Breast epithelium (tissue), 4 donors: ENCODE measurements around the gene GAREM2. TPM values are rescaled to one million over a fixed set of nuclear protein-coding genes. Genes with fewer than 3 reads are reported as not detected.
A peak's percentile ranks its signal among the peaks of the same experiment; 100 is the strongest.

ENCODE experiments used
- DNase-seq, 2 donors: peaks; one replicate each; pipeline ENCODE4 v3.0.0-alpha.2; 2019; ENCODE audit warnings: low spot score in 2 of 2
- H3K27ac ChIP-seq, 2 donors: fragments of 200-600 bp; sonication (generic) in 1 of 2; one replicate each; pipeline ENCODE4 v1.5.1; 2016 to 2019; ENCODE audit warnings: mild to moderate bottlenecking in 1 of 2
- H3K27me3 ChIP-seq, 2 donors: fragments of 200-600 bp; sonication (generic) in 1 of 2; one replicate each; pipeline versions ENCODE4 v1.5.1 to v1.6.0; 2017 to 2019; ENCODE audit warnings: control low read depth in 1 of 2, mild to moderate bottlenecking in 1 of 2
- H3K36me3 ChIP-seq: fragments of 200-600 bp; one replicate; pipeline ENCODE4 v1.5.1; 2019
- H3K4me1 ChIP-seq, 2 donors: fragments of 200-600 bp; sonication (generic); one replicate each; pipeline ENCODE4 v1.5.1; 2016 to 2019; ENCODE audit warnings: control low read depth in 1 of 2
- H3K4me3 ChIP-seq, 3 donors: fragments of 200-600 bp; sonication (generic); 1 replicate in 2 of 3; 2 replicates in 1 of 3; pipeline ENCODE4 v1.5.1; 2016 to 2019; ENCODE audit warnings: mild to moderate bottlenecking in 3 of 3, moderate library complexity in 2 of 3
- H3K9me3 ChIP-seq, 2 donors: fragments of 200-600 bp; sonication (generic) in 1 of 2; one replicate each; pipeline ENCODE4 v1.5.1; 2016 to 2019; ENCODE audit warnings: control low read depth in 1 of 2
- CTCF ChIP-seq, 3 donors: fragments of 450-650 bp; IDR thresholded peaks; one replicate each; pipeline ENCODE4 v1.5.1; 2016 to 2017; ENCODE audit warnings: antibody characterized with exemption in 3 of 3, mild to moderate bottlenecking in 3 of 3, moderate library complexity in 3 of 3
- POLR2A ChIP-seq: fragments of 450-650 bp; IDR thresholded peaks from one replicate; pipeline ENCODE4 v1.6.1; 2016; ENCODE audit warnings: antibody characterized with exemption, mild to moderate bottlenecking, moderate library complexity
- POLR2AphosphoS5 ChIP-seq, 3 donors: sonication (generic); formaldehyde crosslinking; IDR thresholded peaks; one replicate each; pipeline ENCODE4 v1.6.1; 2017; ENCODE audit warnings: antibody characterized with exemption in 3 of 3
- intact Hi-C: fragments of 100-400 bp; cut with DNase I; formaldehyde crosslinking; loops from one replicate; pipeline ENCODE4 v1.15.1; 2023; ENCODE audit warnings: low total_unique reads
- total RNA-seq, 3 donors: library from RNA; depleted of rRNA; stranded (reverse); fragments of >200 nt; gene quantifications; one replicate each; pipeline ENCODE4 v1.1.0, GENCODE V29; 2016

Gene GAREM2
- total RNA-seq, 3 donors from 2014 or later = 1.2 to 2.0 (median 1.4) TPM

- peaks cover 0 to 3% of the 10 kb centered on the region in 2 donors for H3K27me3 ChIP-seq
- no peaks in the 10 kb centered on the region for H3K9me3 ChIP-seq
- H3K4me1 ChIP-seq = peaks cover 0 to 3% of the 10 kb centered on the region in 2 donors
- H3K4me3 ChIP-seq = no peak overlapping the region
- H3K36me3 ChIP-seq = no peaks in the 10 kb centered on the region
- peak overlapping the region in 1 of 2 donors; percentile 3 for H3K27ac ChIP-seq
- TF ChIP-seq POLR2A (no peak), CTCF (IDR thresholded peaks at IDR 0.05) (no peak), POLR2AphosphoS5 (IDR thresholded peaks at IDR 0.05) (no peak)
- intact Hi-C loops = no loop called here
- no peak for DNase-seq
Observed at GRCh38 chr2:26182887-26183630, 10.2 kb downstream of the GAREM2 start.

- H3K27me3 ChIP-seq = peaks cover 0 to 3% of the 10 kb centered on the region in 2 donors
- DNase-seq = no peak
- H3K36me3 ChIP-seq = no peaks in the 10 kb centered on the region
- no peak for TF ChIP-seq CTCF (IDR thresholded peaks at IDR 0.05)
- TF ChIP-seq POLR2A = no peak
- TF ChIP-seq POLR2AphosphoS5 (IDR thresholded peaks at IDR 0.05) = no peak
- H3K4me3 ChIP-seq = peak overlapping the region; percentile 55 to 69 (median 61)
- peaks cover 0 to 3% of the 10 kb centered on the region in 2 donors for H3K4me1 ChIP-seq
- H3K27ac ChIP-seq = peak overlapping the region in 1 of 2 donors; percentile 23
- no peaks in the 10 kb centered on the region for H3K9me3 ChIP-seq
- intact Hi-C loops = no loop called here
Observed at GRCh38 chr2:26184121-26184520, 11.2 kb downstream of the GAREM2 start.

GRCh38 chr2:26184555-26185303, 11.8 kb downstream of the GAREM2 start:
- H3K4me3 ChIP-seq = peak overlapping the region; percentile 55 to 69 (median 61)
- peaks cover 0 to 3% of the 10 kb centered on the region in 2 donors for H3K4me1 ChIP-seq
- TF ChIP-seq POLR2AphosphoS5 (IDR thresholded peaks at IDR 0.05) (peak in 1 of 3 donors; percentile 12), CTCF (IDR thresholded peaks at IDR 0.05) (peak in 1 of 3 donors; percentile 54), POLR2A (no peak)
- H3K27ac ChIP-seq = peak overlapping the region; percentile 52 to 72
- H3K9me3 ChIP-seq = no peaks in the 10 kb centered on the region
- no peak for DNase-seq
- H3K27me3 ChIP-seq = no peaks in the 10 kb centered on the region
- no peaks in the 10 kb centered on the region for H3K36me3 ChIP-seq
- intact Hi-C loops = no loop called here

GRCh38 chr2:26185304-26185928, 12.5 kb downstream of the GAREM2 start:
- H3K9me3 ChIP-seq = no peaks in the 10 kb centered on the region
- intact Hi-C loops = no loop called here
- no peaks in the 10 kb centered on the region for H3K27me3 ChIP-seq
- DNase-seq = no peak
- H3K4me1 ChIP-seq = peaks cover 0 to 3% of the 10 kb centered on the region in 2 donors
- H3K4me3 ChIP-seq = peak overlapping the region; percentile 55 to 69 (median 61)
- TF ChIP-seq POLR2A (no peak), POLR2AphosphoS5 (IDR thresholded peaks at IDR 0.05) (no peak), CTCF (IDR thresholded peaks at IDR 0.05) (no peak)
- H3K36me3 ChIP-seq = no peaks in the 10 kb centered on the region
- H3K27ac ChIP-seq = peak overlapping the region; percentile 52 to 72
